Transverse colon (tissue), 4 donors: ENCODE results near the gene TSTD1.

Experiments used
- CTCF ChIP-seq, 5 experiments: fragments of 200-600 bp in 3 of 5; fragments of 450-650 bp in 2 of 5; sonication (generic) in 3 of 5; IDR thresholded peaks; 1 replicate in 2 of 5; 2 replicates in 3 of 5; pipeline ENCODE4 v1.5.1; 2016 to 2017; ENCODE audit warnings: antibody characterized with exemption in 5 of 5, inconsistent platforms in 3 of 5, mild to moderate bottlenecking in 2 of 5, moderate library complexity in 1 of 5
- EP300 ChIP-seq: sonication (generic); formaldehyde crosslinking; IDR thresholded peaks from one replicate; pipeline ENCODE4 v1.6.1; 2017; ENCODE audit warnings: antibody characterized with exemption, low read depth
- POLR2A ChIP-seq: fragments of 450-650 bp; IDR thresholded peaks from one replicate; pipeline ENCODE4 v1.6.1; 2016; ENCODE audit warnings: antibody characterized with exemption, mild to moderate bottlenecking, moderate library complexity
- POLR2AphosphoS5 ChIP-seq, 3 donors: sonication (generic); formaldehyde crosslinking; IDR thresholded peaks; one replicate each; pipeline ENCODE4 v1.6.1; 2016; ENCODE audit warnings: antibody characterized with exemption in 3 of 3

GRCh38 chr1:161061419-161061818 lies 22.7 kb upstream of the TSTD1 start:
- TF ChIP-seq POLR2A, result no peak
- TF ChIP-seq EP300, result no peak
- no peak for TF ChIP-seq CTCF (IDR thresholded peaks at IDR 0.05)
- no peak for TF ChIP-seq POLR2AphosphoS5 (IDR thresholded peaks at IDR 0.05)
